NOMO-1 (cell line): ENCODE data around the gene RASA3.
"Not testable (repeated sequence)": the region's sequence is repeated elsewhere in the genome, so short reads cannot be mapped to it uniquely, and the experiment has no call there.

Source experiments
- DNase-seq, 2 experiments: peaks; one replicate each; lab custom pipeline; 2025; ENCODE audit not compliant: unreplicated experiment in 2 of 2; lab: John Stamatoyannopoulos, UW

Gene RASA3

DNA sequence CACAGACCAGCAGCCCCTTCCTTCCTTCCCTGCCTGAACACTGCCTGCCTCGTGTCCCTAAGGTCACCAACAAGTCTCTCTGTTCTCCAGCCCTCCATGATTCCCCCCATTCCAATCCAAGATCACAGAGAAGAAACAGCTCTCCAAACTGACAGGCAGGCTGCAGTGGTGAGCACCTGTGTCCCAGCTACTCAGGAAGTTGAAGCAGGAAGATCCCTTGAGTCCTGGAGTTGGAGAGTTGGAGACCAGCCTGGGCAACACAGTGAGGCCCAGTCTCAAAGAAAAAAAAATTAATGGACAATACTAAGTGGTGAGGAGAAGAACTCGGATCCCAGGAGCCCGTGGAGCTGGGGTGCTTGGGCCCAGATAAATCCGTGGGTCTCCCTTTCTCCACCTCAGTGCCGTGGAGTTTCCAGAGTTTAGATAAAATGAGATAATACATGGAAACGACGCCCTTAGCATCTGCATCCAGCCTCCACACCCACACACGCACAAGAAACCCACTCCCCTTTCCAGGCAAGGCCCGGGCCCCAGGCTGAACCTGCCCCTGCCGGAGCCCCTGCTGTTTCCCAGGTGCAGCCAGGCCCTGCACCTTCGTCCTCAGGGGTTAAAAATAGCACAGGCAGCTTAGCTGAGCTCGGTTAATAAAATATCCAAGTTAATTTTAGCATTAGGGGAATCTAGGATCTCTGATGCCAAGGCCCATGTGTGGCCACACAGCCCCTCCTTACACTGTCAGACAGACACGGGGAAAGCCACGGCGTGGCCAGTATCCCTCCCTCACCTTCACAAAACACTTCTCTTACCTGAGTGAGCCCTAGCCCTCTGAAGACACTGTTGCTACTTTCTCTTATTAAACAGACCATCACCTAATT lies 4.7 kb downstream of the RASA3 start:
- no peak for DNase-seq

DNA sequence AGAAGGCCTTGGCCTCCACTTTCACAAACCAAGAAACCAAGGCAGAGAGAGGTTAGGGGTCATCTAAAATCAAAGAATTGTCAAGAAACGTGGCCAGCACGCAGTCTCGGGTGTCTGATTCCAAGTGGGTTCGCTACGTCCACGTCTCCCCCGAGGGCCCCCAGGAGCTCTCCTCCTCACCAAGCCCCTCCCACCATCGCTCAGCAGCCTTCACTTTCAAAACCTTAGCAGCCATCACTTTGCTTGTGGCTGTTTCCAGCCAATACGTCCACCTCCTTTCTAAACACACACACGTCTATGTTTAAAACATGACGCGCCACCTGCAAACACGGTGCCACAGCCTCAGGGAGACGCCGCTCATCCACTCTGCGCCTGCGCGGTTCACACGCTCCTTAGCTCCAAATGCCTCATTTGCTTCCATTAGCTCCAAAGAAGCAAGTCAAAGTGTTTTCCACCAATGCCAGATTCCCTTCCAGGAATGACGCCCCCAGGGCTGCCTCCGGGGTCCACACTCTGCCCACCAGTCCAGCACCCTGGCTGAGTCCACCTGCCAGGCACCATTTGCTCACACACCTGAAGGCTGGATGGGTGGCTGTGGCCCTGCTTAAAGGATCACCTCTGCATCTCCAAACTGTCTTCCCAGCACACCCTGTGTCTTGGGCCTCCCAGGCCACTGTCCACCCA lies 5.5 kb downstream of the RASA3 start:
- no peak for DNase-seq

DNA sequence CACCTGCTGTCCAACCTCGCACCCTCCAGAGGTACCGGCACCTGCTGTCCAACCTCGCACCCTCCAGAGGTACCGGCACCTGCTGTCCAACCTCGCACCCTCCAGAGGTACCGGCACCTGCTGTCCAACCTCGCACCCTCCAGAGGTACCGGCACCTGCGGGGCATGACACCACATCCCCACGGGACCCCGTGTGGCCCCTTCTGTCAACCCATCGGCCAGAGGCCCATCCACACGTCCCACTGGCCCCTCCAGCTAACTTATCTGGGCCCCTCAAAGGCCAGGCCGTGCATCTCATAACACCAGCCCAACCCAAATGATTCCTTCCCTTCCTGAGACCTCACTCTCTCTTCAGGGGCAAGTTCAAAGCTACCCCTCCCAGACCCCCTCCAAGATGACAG lies 6.3 kb downstream of the RASA3 start:
- DNase-seq, result not testable (repeated sequence)

DNA sequence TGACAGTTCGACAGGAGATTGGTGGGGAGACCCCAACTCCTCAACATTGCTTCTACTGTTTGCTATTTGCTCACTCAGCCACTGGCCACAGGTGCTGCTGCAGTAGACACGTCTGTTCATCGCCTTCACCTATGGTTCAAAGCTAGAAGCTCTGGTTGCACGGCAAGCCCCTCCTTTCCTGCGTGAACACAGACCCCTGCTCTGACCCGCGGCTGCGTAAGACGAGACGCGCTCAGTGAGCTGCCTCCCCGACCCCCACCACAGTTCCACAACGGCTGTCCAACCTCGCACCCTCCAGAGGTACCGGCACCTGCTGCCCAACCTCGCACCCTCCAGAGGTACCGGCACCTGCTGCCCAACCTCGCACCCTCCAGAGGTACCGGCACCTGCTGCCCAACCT lies 6.8 kb downstream of the RASA3 start:
- DNase-seq, result no peak

DNA sequence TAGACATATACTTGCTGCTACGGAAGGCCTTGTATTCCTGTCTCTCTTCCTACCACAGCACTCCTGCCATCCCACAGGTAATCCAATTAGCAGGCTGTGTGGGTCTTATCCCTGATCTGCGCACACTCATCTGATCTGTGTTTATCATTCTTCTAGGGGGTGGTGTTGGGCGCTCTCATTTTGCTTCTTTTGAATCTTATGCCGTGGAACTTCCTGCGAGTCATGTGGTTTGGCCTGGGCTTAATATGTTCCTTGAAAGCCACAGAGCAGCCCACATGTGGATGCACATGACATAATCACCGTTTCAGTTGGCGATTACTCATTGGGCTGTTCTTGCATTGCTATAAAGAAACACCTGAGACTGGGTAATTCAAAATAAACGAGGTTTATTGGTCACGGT lies 7.5 kb downstream of the RASA3 start:
- DNase-seq, result peak; percentile 19 to 43

DNA sequence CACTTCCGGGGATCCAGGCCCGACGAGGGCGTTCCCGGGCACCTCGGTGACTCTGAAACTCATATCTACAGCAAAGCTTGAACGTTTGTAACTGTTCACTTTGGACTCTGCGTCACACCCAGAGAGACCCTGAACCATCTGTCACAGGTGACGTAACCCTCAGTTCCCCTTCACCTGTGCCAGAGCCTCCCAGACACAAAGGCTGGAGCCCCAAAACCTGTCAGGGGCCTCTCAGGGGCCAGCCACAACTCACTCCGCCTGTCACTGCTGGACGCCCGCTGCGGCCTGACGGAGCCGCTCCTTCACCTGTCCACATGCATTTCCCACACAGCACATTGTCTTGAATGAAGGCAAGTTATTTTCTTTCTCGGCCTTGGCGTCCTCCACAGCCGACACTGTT lies 8.0 kb downstream of the RASA3 start:
- no peak for DNase-seq

DNA sequence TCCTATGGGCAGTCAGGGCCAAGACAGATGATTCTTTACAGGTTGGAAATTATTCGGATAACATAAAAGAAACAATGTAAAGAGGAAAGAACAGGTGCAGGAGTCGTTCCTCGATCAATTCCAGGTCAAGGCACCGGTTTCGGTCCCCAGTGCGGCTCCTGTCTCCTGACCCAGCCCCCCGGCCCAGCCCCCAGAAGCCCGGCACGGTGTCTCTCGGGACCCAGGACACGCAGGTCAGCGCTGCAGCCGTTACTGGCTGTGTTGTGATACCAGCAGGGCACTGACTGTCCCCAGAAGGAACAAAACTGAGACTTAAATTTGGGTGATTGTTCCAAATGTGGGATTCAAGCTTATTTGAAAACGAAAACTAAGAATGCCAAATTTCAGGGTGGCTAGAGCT lies 8.5 kb downstream of the RASA3 start:
- no peak for DNase-seq

DNA sequence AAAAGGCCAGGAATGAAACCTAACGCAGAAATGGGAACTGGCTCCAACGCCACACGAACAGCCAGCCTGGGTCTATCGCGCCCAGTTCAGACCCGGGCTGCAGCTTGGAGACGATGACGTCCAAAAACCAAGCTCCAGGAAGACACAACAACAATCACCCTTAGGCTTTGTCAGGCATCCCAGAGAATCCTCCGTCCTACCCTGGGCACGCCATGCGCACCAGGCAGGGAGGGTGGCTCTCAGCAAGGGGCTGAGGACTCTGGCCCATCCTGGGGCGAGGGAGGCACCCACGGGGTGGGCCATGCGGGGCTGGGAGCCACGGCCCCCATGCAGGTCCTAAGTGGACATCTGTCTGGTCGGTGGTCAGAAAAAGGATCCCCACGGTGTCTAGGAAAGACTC lies 9.0 kb downstream of the RASA3 start:
- DNase-seq, result no peak

DNA sequence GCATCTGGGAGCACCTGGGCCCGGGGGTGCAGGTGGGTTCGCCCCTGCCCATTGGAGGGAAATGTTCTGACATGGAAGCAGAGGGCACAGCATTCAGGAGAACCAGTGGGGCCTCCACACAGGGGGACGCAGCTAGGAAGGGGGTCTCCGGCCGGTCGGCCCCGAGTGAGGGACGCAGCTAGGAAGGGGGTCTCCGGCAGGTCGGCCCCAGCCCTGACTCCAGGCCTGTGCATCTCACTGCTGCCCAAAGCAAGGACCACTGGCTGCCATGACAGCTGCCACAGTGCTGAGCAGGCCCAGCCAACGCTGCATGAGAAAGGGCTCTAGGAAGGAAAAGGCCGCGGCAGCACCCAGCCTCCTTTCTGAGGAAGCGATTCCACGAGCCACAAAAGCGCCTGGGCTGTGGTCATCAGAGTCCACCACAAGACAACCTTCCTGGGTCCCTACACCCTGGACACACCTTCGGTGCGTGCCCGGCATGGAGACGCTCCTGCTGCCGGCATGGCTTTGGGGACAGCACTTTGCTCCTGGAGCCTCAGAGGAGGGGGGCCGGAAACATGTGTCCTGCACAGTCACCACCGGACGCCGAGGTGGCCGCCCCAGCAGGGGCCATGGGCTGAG lies 9.7 kb downstream of the RASA3 start:
- no peak for DNase-seq

DNA sequence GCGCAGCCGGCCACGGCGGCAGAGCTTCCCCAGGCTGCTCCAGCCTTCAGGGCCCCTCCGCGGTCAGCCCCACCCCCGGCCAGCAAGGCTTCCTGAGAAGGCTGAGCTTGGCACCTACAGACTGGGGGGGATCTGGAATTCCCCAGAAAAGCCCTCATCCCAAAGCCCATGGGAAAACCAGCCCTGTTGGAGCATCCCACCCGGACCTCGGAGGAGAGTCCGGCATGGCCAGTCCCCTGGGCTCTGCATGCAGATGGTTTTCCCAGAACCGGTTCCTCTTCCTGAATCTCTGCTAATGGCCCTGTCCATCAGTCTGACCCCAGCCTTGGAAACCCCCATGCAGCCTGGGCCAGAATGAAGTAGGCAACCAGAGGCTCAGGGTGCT lies 10.3 kb downstream of the RASA3 start:
- no peak for DNase-seq

DNA sequence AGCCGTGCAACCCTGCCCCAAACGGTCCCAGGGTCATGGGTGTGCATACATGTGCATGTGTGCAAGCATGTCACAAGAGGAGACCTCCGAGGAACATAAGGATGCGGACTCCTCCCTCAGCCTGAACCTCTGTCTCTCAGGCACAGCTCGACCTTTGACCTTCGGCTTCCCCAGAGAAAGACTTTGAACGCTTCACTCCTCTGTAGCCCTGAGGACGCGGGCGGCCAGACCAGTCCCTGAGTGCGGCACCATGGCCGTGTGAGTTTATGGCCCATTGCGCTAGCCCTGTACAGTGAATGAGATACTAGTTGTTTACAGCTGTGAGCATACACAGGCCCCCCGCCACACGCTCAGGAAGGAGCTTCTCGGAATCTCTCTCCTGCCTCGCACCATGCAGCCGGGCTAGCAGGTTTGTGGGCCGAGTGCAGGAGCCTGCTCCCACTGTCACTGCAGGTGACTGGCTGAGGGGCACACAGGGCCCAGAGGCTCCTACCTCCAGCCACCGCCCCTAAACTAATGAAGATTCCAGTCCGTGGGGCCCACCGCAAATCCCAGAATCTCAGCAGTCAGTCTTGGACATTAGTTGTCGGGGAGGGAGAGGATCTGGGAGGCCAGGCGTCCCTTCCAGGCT lies 10.8 kb downstream of the RASA3 start:
- DNase-seq, result no peak

DNA sequence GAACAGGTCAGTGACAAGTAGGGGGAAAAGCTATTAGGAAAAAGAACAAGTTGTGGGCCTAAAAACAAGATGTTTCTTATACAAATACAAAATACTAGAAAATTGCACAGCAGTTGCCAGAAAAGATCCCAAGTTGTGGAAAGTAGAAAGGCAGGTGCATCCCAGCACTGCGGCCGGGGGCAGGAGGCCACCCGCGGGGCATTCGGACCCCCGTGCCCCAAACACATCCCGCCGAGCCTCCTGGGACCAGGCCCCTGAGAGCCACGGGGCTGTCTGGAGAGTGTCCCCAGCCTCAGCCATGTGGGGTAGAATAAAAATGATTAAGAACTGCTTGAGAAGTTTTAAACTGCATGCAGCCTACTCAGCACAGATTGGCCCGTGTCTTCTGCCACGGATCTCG lies 11.4 kb downstream of the RASA3 start:
- no peak for DNase-seq

DNA sequence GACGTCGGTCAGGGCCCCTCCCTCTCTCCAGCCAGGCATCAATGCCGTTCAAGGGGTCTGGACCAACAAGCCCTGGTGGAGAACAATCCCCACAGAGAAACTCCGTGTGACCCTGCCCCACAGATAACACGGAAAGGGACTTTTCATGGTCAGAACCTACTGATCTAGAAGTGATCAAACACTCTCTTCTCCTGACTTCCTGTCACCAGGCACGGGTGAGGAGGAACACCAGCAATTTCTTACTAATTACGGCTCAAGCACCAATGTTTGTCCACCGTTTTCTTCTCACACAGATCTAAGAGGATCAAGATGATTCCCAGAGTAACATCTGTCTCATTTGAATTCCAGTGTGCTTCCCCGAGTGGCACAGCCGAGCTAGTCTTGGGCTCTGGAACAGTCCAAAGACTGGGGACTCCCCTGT lies 11.8 kb downstream of the RASA3 start:
- no peak for DNase-seq

DNA sequence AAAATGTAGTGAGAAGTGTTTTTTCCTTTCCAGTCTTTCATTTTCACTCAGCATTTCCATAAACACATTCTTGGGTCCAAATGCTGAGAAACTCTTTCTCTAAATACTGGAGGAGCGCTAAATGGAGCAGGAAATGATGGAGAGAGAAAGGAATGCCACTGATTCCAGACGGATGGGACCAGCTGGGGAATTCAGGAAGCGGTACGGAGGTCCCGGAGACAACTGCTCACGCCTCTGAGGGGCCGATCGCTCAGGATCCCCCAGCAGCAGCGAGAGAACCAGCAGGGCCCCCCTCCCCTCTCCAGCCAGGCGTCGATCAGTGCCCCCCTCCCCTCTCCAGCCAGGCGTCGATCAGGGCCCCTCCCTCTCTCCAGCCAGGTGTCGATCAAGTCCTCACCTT lies 13.2 kb downstream of the RASA3 start:
- no peak for DNase-seq

DNA sequence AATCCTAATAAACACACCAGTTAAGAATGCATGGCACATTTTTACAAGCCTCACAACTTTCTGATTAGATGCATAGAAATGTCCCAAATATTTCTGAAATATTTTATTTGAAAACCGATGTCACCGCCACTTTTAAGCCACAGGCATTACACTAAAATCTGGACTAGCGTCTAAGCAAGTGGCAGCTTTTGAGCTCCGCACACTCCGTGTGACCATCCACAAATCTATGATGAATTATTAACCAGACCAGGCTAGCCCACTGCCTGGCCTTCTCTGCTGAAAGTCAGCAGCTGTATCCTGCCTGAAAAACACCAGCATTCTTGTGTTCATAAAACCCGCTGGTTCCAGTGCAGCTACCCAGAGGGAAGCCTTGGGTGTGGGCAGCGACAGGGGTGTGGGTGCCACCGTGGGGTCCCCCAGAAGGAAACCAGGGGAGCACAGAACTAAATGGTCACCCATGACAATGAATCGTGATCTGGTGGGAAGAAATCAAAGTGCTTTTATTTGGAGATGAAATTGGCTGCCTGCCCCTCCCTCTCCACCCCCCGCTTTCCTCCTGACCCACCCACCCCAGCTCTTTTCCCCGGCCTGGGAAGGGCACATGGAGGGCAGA lies 13.8 kb downstream of the RASA3 start:
- DNase-seq, result no peak

DNA sequence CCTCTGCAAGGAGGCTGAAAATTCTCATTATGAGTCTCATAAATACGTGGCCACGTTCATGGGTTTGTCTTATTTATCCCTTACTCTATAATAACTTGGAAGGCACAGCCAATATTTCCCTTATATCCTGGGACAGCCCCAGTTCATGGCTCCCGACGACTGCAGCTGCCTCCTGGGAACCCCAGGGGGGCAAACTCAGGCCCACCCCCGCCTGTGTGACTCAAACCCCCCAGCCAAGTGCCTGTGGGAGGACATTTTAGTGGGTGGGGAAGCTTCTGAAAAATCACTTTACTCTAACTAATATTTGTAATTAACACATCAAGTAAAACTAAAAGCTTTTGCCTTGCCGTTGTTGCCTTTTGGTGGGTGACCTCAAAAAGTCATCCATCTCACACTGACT lies 14.3 kb downstream of the RASA3 start:
- no peak for DNase-seq

DNA sequence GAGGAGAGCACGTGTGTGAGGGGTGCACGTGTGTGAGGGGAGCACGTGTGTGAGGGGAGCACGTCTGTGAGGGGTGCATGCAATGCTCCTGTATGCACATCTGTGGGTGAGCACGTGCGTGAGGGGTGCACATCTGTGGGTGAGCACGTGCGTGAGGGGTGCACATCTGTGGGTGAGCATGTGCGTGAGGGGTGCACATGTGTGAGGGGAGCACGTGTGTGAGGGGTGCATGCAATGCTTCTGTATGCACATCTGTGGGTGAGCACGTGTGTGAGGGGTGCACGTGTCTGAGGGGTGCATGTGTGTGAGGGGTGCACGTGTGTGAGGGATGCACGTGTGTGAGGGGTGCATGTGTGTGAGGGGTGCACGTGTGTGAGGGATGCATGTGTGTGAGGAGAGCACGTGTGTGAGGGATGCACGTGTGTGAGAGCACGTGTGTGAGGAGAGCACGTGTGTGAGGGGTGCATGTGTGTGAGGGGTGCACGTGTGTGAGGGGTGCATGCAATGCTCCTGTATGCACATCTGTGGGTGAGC lies 15.0 kb downstream of the RASA3 start:
- not testable (repeated sequence) for DNase-seq

DNA sequence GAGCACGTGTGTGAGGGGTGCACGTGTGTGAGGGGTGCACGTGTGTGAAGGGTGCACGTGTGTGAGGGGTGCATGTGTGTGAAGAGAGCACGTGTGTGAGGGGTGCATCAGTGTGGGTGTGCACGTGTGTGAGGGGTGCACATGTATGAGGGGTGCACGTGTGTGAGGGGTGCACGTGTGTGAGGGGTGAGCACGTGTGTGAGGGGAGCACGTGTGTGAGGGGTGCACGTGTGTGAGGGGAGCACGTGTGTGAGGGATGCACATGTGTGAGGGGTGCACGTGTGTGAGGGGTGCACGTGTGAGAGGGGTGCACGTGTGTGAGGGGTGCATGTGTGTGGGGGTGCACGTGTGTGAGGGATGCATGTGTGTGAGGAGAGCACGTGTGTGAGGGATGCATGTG lies 15.7 kb downstream of the RASA3 start:
- DNase-seq, result no peak

DNA sequence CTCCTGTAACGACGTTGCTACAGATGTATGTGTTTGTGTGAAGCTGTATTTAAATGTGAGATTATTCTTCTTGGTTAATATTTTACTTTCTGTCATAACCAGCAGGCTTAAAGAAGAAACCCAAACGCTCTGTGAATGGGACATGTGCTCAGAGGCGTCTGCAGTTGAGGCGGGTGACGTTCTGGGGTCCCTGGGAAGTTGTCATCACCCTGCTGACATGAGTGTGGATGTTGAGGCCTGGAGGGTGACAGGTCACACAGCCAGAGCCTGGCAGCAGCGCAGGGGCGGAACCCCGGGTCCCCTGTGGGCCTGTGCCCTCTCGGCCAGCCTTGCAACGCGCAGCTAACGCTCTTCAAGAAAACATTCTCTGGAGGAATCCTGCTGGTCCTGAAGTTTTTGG lies 16.6 kb downstream of the RASA3 start:
- no peak for DNase-seq

DNA sequence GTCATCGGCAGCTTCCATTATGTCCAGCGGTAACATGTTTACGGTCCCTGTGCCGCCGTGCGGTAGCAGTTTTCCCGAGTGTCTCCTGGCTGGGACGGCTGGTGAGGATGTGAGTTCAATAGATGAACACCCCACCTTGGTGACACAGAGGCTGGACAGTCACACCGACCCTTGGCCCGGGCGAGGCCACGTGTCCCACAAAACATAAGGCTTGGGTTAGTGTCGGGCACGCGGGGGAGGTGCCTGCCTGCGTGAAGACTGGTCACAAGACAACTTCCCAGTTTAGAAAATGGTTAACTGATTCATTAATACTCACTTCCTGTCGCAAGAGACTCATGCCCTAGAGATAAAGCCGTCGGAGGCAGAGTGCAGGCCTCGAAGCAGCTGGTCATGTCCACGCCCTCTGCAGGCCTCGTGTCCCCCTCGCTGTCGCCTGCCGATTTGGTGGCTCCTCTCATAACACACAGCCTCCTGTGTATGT lies 17.2 kb downstream of the RASA3 start:
- peak; percentile 88 to 91 for DNase-seq

DNA sequence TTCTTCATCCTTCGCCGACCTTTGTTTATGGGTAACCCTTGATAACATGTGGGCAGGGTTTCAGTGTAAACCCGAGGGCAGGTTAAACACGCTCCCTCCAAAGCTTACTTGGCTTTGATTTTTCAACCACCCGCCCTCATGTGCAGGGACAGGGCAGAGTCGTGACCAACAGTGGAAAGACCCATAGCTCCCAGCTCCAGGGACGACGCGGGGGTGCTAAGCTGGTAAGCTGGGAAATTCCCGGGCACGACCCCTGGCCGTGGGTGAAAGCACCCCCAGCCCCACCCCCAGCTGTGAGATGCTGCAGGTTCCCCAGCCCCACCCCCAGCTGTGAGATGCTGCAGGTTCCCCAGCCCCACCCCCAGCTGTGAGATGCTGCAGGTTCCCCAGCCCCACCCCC lies 17.8 kb downstream of the RASA3 start:
- not testable (repeated sequence) for DNase-seq
